Measurements from ENCODE around the gene ZDHHC12. TPM values are rescaled to one million over a fixed set of nuclear protein-coding genes. Genes with fewer than 3 reads are reported as not detected.
A peak's percentile ranks its signal among the peaks of the same experiment; 100 is the strongest.

Gene ZDHHC12
- total and polyA plus RNA-seq, 2 of the 8 experiments (the other 6 are each of a cell fraction or from before 2014, with no cell fraction given) = 35.0 to 93.8 TPM

DNA sequence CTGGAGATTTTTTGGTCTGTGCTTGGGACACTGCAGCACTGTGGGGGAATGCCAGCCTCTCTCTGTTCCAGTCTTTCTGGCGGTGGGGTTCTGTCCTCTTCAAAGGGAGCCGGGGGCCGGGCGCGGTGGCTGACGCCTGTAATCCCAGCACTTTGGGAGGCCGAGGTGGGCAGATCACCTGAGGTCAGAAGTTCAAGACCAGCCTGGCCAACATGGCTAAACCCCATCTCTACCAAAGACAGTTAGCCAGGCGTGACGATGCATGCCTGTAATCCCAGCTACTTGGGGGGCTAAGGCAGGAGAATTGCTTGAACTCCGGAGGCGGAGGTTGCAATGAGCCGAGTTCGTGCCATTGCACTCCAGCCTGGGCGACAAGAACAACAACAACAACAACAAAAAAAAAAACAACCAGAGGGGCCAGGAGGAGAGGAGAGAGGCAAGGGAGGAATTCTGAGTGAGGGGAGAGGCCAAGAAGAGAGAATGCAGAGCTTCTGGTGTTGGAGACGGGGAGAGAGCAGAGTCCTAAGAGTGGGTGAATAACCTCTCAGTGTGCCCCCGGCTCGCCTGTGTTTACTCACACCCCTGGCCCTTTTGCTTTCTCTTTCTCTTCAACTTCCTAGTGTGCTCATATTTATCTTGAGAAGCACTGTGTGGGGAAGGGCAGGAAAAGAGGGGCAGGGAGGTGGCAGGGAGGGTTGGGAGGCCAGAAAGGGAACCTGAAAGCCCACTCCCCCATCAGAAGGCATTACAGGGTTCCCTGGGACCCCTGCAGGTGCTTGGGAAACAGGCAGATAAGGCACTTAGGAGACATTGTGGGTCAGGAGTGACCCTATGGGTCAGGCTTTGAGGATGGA, 38.1 kb downstream of the ZDHHC12 start:
- Histone ChIP-seq H3K18ac (ENCODE audit: extremely low read depth, low read length) (no peak overlapping the region; the same call in 1 of the 2 replicates), H3K9me3 (ENCODE audit: insufficient read depth in 2 of 2, low read depth in 1 of 2, low read length in 1 of 2) (no peaks in the 10 kb centered on the region; a peak in 1 of 4 replicates), H3K4me3 (ENCODE audit: extremely low read depth in 1 of 4, insufficient read depth in 2 of 4, low read depth in 3 of 4, low read length in 4 of 4) (peak overlapping the region; percentile 91 to 99 (median 97)), H3K27ac (ENCODE audit: low read depth, low read length) (no peak overlapping the region), H4K8ac (ENCODE audit: extremely low read depth, insufficient read depth, low read length) (no peak overlapping the region), H2BK15ac (ENCODE audit: low read length) (no peak overlapping the region), H3K4me2 (ENCODE audit: insufficient read depth in 1 of 2, low read depth in 2 of 2, low read length in 2 of 2) (peak overlapping the region; percentile 95 to 100), H2AFZ (ENCODE audit: low read length) (no peak overlapping the region), H3K23me2 (ENCODE audit: low read depth, low read length) (peaks cover 24% of the 10 kb centered on the region), H3K79me2 (ENCODE audit: control insufficient read depth in 1 of 2, insufficient read depth in 2 of 2, low read length in 2 of 2) (peaks cover 34 to 59% of the 10 kb centered on the region in 2 experiments), H3K4ac (replicated peaks; ENCODE audit: insufficient read length, low read depth, low read length) (no peak overlapping the region), H3K27me3 (replicated peaks in 1 of 4; ENCODE audit: control insufficient read depth in 3 of 4, extremely low read depth in 1 of 4, insufficient read depth in 3 of 4, low read length in 3 of 4) (no peaks in the 10 kb centered on the region), H3K9ac (replicated peaks in 1 of 4; ENCODE audit: extremely low read depth in 1 of 4, low read depth in 3 of 4, low read length in 3 of 4) (peak overlapping the region in 2 of 4 experiments; percentile 1 to 48; a peak in 2 of 7 replicates), H2BK5ac (ENCODE audit: low read depth, low read length) (peak overlapping the region; percentile 62; the same call in 1 of the 2 replicates), H4K91ac (replicated peaks; ENCODE audit: insufficient read length, low read length) (no peak overlapping the region), H3K14ac (ENCODE audit: insufficient read length) (no peak overlapping the region), H2BK120ac (replicated peaks; ENCODE audit: low read depth, low read length) (no peak overlapping the region), H3K36me3 (ENCODE audit: control insufficient read depth in 2 of 4, insufficient read depth in 4 of 4, low read length in 3 of 4) (peaks cover 0 to 26% (median 0%) of the 10 kb centered on the region in 4 experiments; a peak in 1 of 8 replicates), H2BK20ac (ENCODE audit: low read length) (no peak overlapping the region), H3K79me1 (ENCODE audit: low read depth, low read length) (peaks cover 8% of the 10 kb centered on the region; the same call in 1 of the 2 replicates), H2AK5ac (ENCODE audit: low read depth, low read length) (no peak overlapping the region), H2BK12ac (ENCODE audit: low read depth, low read length) (no peak overlapping the region; the same call in 1 of the 2 replicates), H3K23ac (ENCODE audit: insufficient read length) (no peak overlapping the region), H4K20me1 (replicated peaks in 1 of 2; ENCODE audit: control insufficient read depth in 1 of 2, insufficient read depth in 2 of 2, low read length in 2 of 2) (peaks cover 23 to 26% of the 10 kb centered on the region in 2 experiments), H4K5ac (ENCODE audit: insufficient read length, low read depth, low read length) (no peak overlapping the region), H3K56ac (replicated peaks; ENCODE audit: insufficient read length, low read depth, low read length) (no peak overlapping the region), H3K4me1 (replicated peaks in 1 of 4; ENCODE audit: control insufficient read depth in 3 of 4, insufficient read depth in 4 of 4, low read length in 3 of 4) (peaks cover 3 to 15% (median 8%) of the 10 kb centered on the region in 4 experiments; a peak in 6 of 7 replicates)
- no peak for DNase-seq (ENCODE audit: low read depth in 1 of 2, low spot score in 2 of 2)
- ChIA-PET CTCF (ENCODE audit: partially characterized antibody) (interaction anchor here (0.8 kb wide), 2 partner anchors 16 to 42 kb away, joined by 3 to 4 read pairs; partner anchors contain the start of gene PKN3), POLR2A (ENCODE audit: partially characterized antibody) (interaction anchor here (1.0 to 46.1 kb wide), 10 partner anchors 8 to 133 kb away, joined by 3 to 1197 read pairs (median 35); partner anchors contain the start of genes DYNC2I2, ENDOG, PKN3 and SET)
- FAIRE-seq = no peak
- 53% methylated on average over 14 of the region's 17 CpGs; no CpG with 5 or more reads in 1 of the 2 experiments for WGBS, 2 experiments (ENCODE audit: extremely low coverage in 1 of 2, insufficient coverage in 1 of 2, insufficient read length in 1 of 2, insufficient replicate concordance in 2 of 2, low coverage in 1 of 2, low lambda C conversion rate in 2 of 2, missing lambda C conversion rate in 1 of 2)
- TF ChIP-seq CHD1 (IDR thresholded peaks at IDR 0.05; ENCODE audit: low read depth, low read length) (no peak), CHD2 (IDR thresholded peaks at IDR 0.05; ENCODE audit: low read length) (no peak), PHF8 (conservative IDR thresholded peaks at IDR 0.05; ENCODE audit: low read depth, low read length) (no peak), KDM4A (IDR thresholded peaks at IDR 0.05; ENCODE audit: low read depth, low read length, severe bottlenecking) (no peak), CTBP2 (IDR thresholded peaks at IDR 0.05; ENCODE audit: borderline replicate concordance, insufficient read depth, insufficient read length, low read length) (no peak), SUZ12 (IDR thresholded peaks at IDR 0.05; ENCODE audit: low read length) (no peak), SIRT6 (IDR thresholded peaks at IDR 0.05; ENCODE audit: low read length) (no peak), FOSL1 (IDR thresholded peaks at IDR 0.05; ENCODE audit: insufficient read depth, low read depth, low read length) (no peak), SRF (IDR thresholded peaks at IDR 0.05; ENCODE audit: low read depth, low read length) (no peak)

All from H1 (cell line).